WERI-Rb-1 (cell line): ENCODE data around the gene DEFB131A.
A peak's percentile ranks its signal among the peaks of the same experiment; 100 is the strongest.
"Not testable (repeated sequence)": the region's sequence is repeated elsewhere in the genome, so short reads cannot be mapped to it uniquely, and the experiment has no call there.

ENCODE experiments used
- DNase-seq: peaks from one replicate; pipeline ENCODE4 v3.0.0-alpha.2; 2020
- H3K27ac ChIP-seq: fragments of 250-450 bp; sonication (Bioruptor Pico); 2 replicates; pipeline ENCODE4 v1.5.1; 2020; ENCODE audit warnings: mild to moderate bottlenecking, moderate library complexity
- H3K27me3 ChIP-seq: fragments of 250-450 bp; sonication (Bioruptor Pico); 2 replicates; pipeline ENCODE4 v1.5.1; 2021; ENCODE audit warnings: mild to moderate bottlenecking, low read depth, moderate library complexity; ENCODE audit not compliant: insufficient read depth, severe bottlenecking
- H3K36me3 ChIP-seq: fragments of 250-450 bp; sonication (Bioruptor Pico); 2 replicates; pipeline ENCODE4 v1.5.1; 2020; ENCODE audit warnings: mild to moderate bottlenecking, moderate library complexity
- H3K4me3 ChIP-seq: 2 replicates; pipeline ENCODE4 v1.5.1; 2011; ENCODE audit warnings: low read depth, mild to moderate bottlenecking, control low read depth, low read length
- H3K9me3 ChIP-seq: fragments of 250-450 bp; sonication (Bioruptor Pico); 2 replicates; pipeline ENCODE4 v1.5.1; 2021; ENCODE audit warnings: mild to moderate bottlenecking, moderate library complexity; ENCODE audit not compliant: severe bottlenecking
- CTCF ChIP-seq: IDR thresholded peaks from 2 replicates; pipeline ENCODE4 v1.5.1; 2011; ENCODE audit warnings: low read depth, mild to moderate bottlenecking, control low read depth, inconsistent platforms, low read length

Gene DEFB131A

GRCh38 chr4:9444114-9444513 lies at the start of gene DEFB131A:
Gene DEFB131A (plus strand): TSS chr4:9444414. CDS start chr4:9444534, 120 bp downstream.
- H3K27ac ChIP-seq, H3K4me3 ChIP-seq, DNase-seq: not testable (repeated sequence)

GRCh38 chr4:9405774-9406173 lies 38.4 kb upstream of the DEFB131A start:
- not testable (repeated sequence) for H3K4me3 ChIP-seq, H3K27me3 ChIP-seq, H3K9me3 ChIP-seq, DNase-seq, H3K36me3 ChIP-seq, H3K27ac ChIP-seq

More at GRCh38 chr4:9444114-9444513, at the start of gene DEFB131A:
- peaks cover 23% of the 10 kb centered on the region for H3K27me3 ChIP-seq
- H3K9me3 ChIP-seq, H3K36me3 ChIP-seq: not testable (repeated sequence)

GRCh38 chr4:9406491-9406890 lies 37.7 kb upstream of the DEFB131A start:
- H3K36me3 ChIP-seq, DNase-seq, H3K27ac ChIP-seq, H3K27me3 ChIP-seq, H3K9me3 ChIP-seq, H3K4me3 ChIP-seq: not testable (repeated sequence)

GRCh38 chr4:9409793-9410192 lies 34.4 kb upstream of the DEFB131A start:
- no peak overlapping the region for H3K27ac ChIP-seq
- DNase-seq, result no peak
- no peaks in the 10 kb centered on the region for H3K36me3 ChIP-seq
- no peak for TF ChIP-seq CTCF
- H3K27me3 ChIP-seq, result peaks cover 7% of the 10 kb centered on the region
- H3K9me3 ChIP-seq, result peaks cover 3% of the 10 kb centered on the region
- H3K4me3 ChIP-seq, result no peak overlapping the region

- not testable (repeated sequence) for H3K9me3 ChIP-seq, H3K27ac ChIP-seq, H3K36me3 ChIP-seq, H3K4me3 ChIP-seq, DNase-seq
- peaks cover 17% of the 10 kb centered on the region for H3K27me3 ChIP-seq
These were observed 22.2 kb upstream of the DEFB131A start for GRCh38 chr4:9421884-9422455.

- not testable (repeated sequence) for H3K9me3 ChIP-seq, H3K27ac ChIP-seq, H3K4me3 ChIP-seq, H3K36me3 ChIP-seq, DNase-seq
- H3K27me3 ChIP-seq, result peaks cover 26% of the 10 kb centered on the region
These were observed 18.3 kb upstream of the DEFB131A start for GRCh38 chr4:9425916-9426315.

- peaks cover 18% of the 10 kb centered on the region for H3K27me3 ChIP-seq
- H3K4me3 ChIP-seq, H3K27ac ChIP-seq, H3K36me3 ChIP-seq, DNase-seq, H3K9me3 ChIP-seq: not testable (repeated sequence)
These were observed 14.2 kb upstream of the DEFB131A start for GRCh38 chr4:9430061-9430460.

- not testable (repeated sequence) for H3K9me3 ChIP-seq, H3K36me3 ChIP-seq, H3K4me3 ChIP-seq, DNase-seq, H3K27ac ChIP-seq
- TF ChIP-seq CTCF, result 0 out of 2 replicates have a peak, but pooled peaks have one; percentile 8
- peaks cover 15% of the 10 kb centered on the region for H3K27me3 ChIP-seq
These were observed 10.9 kb upstream of the DEFB131A start for GRCh38 chr4:9433320-9433719.

- not testable (repeated sequence) for H3K27ac ChIP-seq, DNase-seq, H3K9me3 ChIP-seq, H3K4me3 ChIP-seq, H3K36me3 ChIP-seq
- H3K27me3 ChIP-seq, result peaks cover 18% of the 10 kb centered on the region
These were observed 7.5 kb upstream of the DEFB131A start for GRCh38 chr4:9436728-9437127.

- H3K9me3 ChIP-seq, H3K4me3 ChIP-seq, H3K27ac ChIP-seq, DNase-seq, H3K36me3 ChIP-seq: not testable (repeated sequence)
- H3K27me3 ChIP-seq, result peaks cover 23% of the 10 kb centered on the region
These were observed 1.9 kb upstream of the DEFB131A start for GRCh38 chr4:9442355-9442754.

GRCh38 chr4:9444681-9445080 lies 467 bp downstream of the DEFB131A start:
- H3K36me3 ChIP-seq, DNase-seq, H3K9me3 ChIP-seq, H3K4me3 ChIP-seq, H3K27ac ChIP-seq: not testable (repeated sequence)
- peaks cover 17% of the 10 kb centered on the region for H3K27me3 ChIP-seq

GRCh38 chr4:9452251-9452650 lies 8.0 kb downstream of the DEFB131A start:
- not testable (repeated sequence) for H3K36me3 ChIP-seq, H3K9me3 ChIP-seq, H3K27ac ChIP-seq, H3K4me3 ChIP-seq, DNase-seq
- peaks cover 22% of the 10 kb centered on the region for H3K27me3 ChIP-seq

- peaks cover 22% of the 10 kb centered on the region for H3K27me3 ChIP-seq
- H3K27ac ChIP-seq, H3K9me3 ChIP-seq, H3K36me3 ChIP-seq, H3K4me3 ChIP-seq, DNase-seq: not testable (repeated sequence)
These were observed 10.1 kb downstream of the DEFB131A start for GRCh38 chr4:9454284-9454683.
